Muscle layer of duodenum (tissue), 2 donors: ENCODE measurements around the gene WAPL.

Experiments
- H3K27ac ChIP-seq: one replicate; pipeline ENCODE4 v1.7.0; 2013; ENCODE audit warnings: mild to moderate bottlenecking, low read length
- H3K27me3 ChIP-seq: one replicate; pipeline ENCODE4 v1.7.0; 2013; ENCODE audit warnings: low read depth, mild to moderate bottlenecking, control low read depth, low read length
- H3K36me3 ChIP-seq, 2 donors: one replicate each; pipeline ENCODE4 v1.7.0; 2013; ENCODE audit warnings: low read length in 2 of 2, control low read depth in 1 of 2, mild to moderate bottlenecking in 1 of 2; ENCODE audit not compliant: insufficient read depth in 2 of 2, control insufficient read depth in 1 of 2
- H3K4me1 ChIP-seq, 2 donors: one replicate each; pipeline ENCODE4 v1.7.0; 2013; ENCODE audit warnings: low read length in 2 of 2, mild to moderate bottlenecking in 2 of 2, control low read depth in 1 of 2, moderate library complexity in 1 of 2; ENCODE audit not compliant: insufficient read depth in 2 of 2, control insufficient read depth in 1 of 2
- H3K4me3 ChIP-seq, 2 donors: one replicate each; pipeline ENCODE4 v1.7.0; 2013; ENCODE audit warnings: low read length in 2 of 2, low read depth in 1 of 2, mild to moderate bottlenecking in 1 of 2
- H3K9me3 ChIP-seq, 2 donors: one replicate each; pipeline ENCODE4 v1.7.0; 2013; ENCODE audit warnings: low read length in 2 of 2, control low read depth in 1 of 2, mild to moderate bottlenecking in 1 of 2; ENCODE audit not compliant: control insufficient read depth in 1 of 2
- donor health status: healthy.

WAPL gene

GRCh38 chr10:86438091-86438749 lies 83.4 kb downstream of the WAPL start:
- H3K27me3 ChIP-seq: no peaks in the 10 kb centered on the region

GRCh38 chr10:86437447-86437846 lies 84.1 kb downstream of the WAPL start:
- peaks cover 25 to 53% of the 10 kb centered on the region in 2 donors for H3K36me3 ChIP-seq
- H3K27me3 ChIP-seq: no peaks in the 10 kb centered on the region
- no peak overlapping the region for H3K4me3 ChIP-seq
- peaks cover 8 to 14% of the 10 kb centered on the region in 2 donors for H3K4me1 ChIP-seq
- no peak overlapping the region for H3K27ac ChIP-seq
- no peaks in the 10 kb centered on the region for H3K9me3 ChIP-seq

More at GRCh38 chr10:86438091-86438749, 83.4 kb downstream of the WAPL start:
- Histone ChIP-seq H3K36me3 (peaks cover 25 to 53% of the 10 kb centered on the region in 2 donors), H3K4me1 (peaks cover 8 to 14% of the 10 kb centered on the region in 2 donors), H3K4me3 (no peak overlapping the region), H3K27ac (no peak overlapping the region), H3K9me3 (no peaks in the 10 kb centered on the region)

GRCh38 chr10:86436963-86437362 lies 84.6 kb downstream of the WAPL start:
- no peaks in the 10 kb centered on the region for H3K9me3 ChIP-seq
- peaks cover 25 to 51% of the 10 kb centered on the region in 2 donors for H3K36me3 ChIP-seq
- H3K27ac ChIP-seq: no peak overlapping the region
- H3K27me3 ChIP-seq: no peaks in the 10 kb centered on the region
- H3K4me3 ChIP-seq: no peak overlapping the region
- peaks cover 8 to 14% of the 10 kb centered on the region in 2 donors for H3K4me1 ChIP-seq

- no peak overlapping the region for H3K27ac ChIP-seq
- H3K9me3 ChIP-seq: no peaks in the 10 kb centered on the region
- no peak overlapping the region for H3K4me3 ChIP-seq
- H3K36me3 ChIP-seq: peaks cover 16 to 34% of the 10 kb centered on the region in 2 donors
- H3K4me1 ChIP-seq: peaks cover 7 to 12% of the 10 kb centered on the region in 2 donors
- H3K27me3 ChIP-seq: no peaks in the 10 kb centered on the region
Observed at GRCh38 chr10:86434656-86435055, 86.9 kb downstream of the WAPL start.

GRCh38 chr10:86423739-86424138 lies 97.9 kb downstream of the WAPL start:
- Histone ChIP-seq H3K27ac (no peak overlapping the region), H3K27me3 (no peaks in the 10 kb centered on the region), H3K9me3 (no peaks in the 10 kb centered on the region), H3K4me1 (no peaks in the 10 kb centered on the region), H3K4me3 (no peak overlapping the region), H3K36me3 (no peaks in the 10 kb centered on the region)

GRCh38 chr10:86419101-86419500 lies 102.5 kb downstream of the WAPL start:
- Histone ChIP-seq H3K4me1 (peaks cover 0 to 1% of the 10 kb centered on the region in 2 donors), H3K4me3 (no peak overlapping the region), H3K27ac (no peak overlapping the region), H3K36me3 (no peaks in the 10 kb centered on the region), H3K27me3 (no peaks in the 10 kb centered on the region), H3K9me3 (no peaks in the 10 kb centered on the region)

- H3K27ac ChIP-seq: peak overlapping the region; percentile 25
- H3K9me3 ChIP-seq: no peaks in the 10 kb centered on the region
- no peaks in the 10 kb centered on the region for H3K36me3 ChIP-seq
- H3K27me3 ChIP-seq: no peaks in the 10 kb centered on the region
- H3K4me1 ChIP-seq: peaks cover 10 to 16% of the 10 kb centered on the region in 2 donors
- no peak overlapping the region for H3K4me3 ChIP-seq
Observed at GRCh38 chr10:86415583-86415982, 106.0 kb downstream of the WAPL start.

GRCh38 chr10:86415116-86415515 lies 106.5 kb downstream of the WAPL start:
- no peaks in the 10 kb centered on the region for H3K36me3 ChIP-seq
- no peak overlapping the region for H3K4me3 ChIP-seq
- peaks cover 10 to 16% of the 10 kb centered on the region in 2 donors for H3K4me1 ChIP-seq
- H3K27me3 ChIP-seq: no peaks in the 10 kb centered on the region
- H3K9me3 ChIP-seq: no peaks in the 10 kb centered on the region
- H3K27ac ChIP-seq: no peak overlapping the region

GRCh38 chr10:86413046-86413728 lies 108.4 kb downstream of the WAPL start:
- no peaks in the 10 kb centered on the region for H3K27me3 ChIP-seq
- H3K9me3 ChIP-seq: no peaks in the 10 kb centered on the region
- peaks cover 10 to 16% of the 10 kb centered on the region in 2 donors for H3K4me1 ChIP-seq
- H3K36me3 ChIP-seq: no peaks in the 10 kb centered on the region
- H3K27ac ChIP-seq: peak overlapping the region; percentile 7
- peak overlapping the region in 1 of 2 donors; percentile 30 for H3K4me3 ChIP-seq

- Histone ChIP-seq H3K27ac (peak overlapping the region; percentile 74), H3K36me3 (no peaks in the 10 kb centered on the region), H3K4me3 (no peak overlapping the region), H3K4me1 (peaks cover 10 to 16% of the 10 kb centered on the region in 2 donors), H3K9me3 (no peaks in the 10 kb centered on the region), H3K27me3 (no peaks in the 10 kb centered on the region)
Observed at GRCh38 chr10:86411852-86412560, 109.6 kb downstream of the WAPL start.

GRCh38 chr10:86411281-86411841 lies 110.2 kb downstream of the WAPL start:
- peak overlapping the region; percentile 74 for H3K27ac ChIP-seq
- H3K4me1 ChIP-seq: peaks cover 10 to 16% of the 10 kb centered on the region in 2 donors
- H3K36me3 ChIP-seq: no peaks in the 10 kb centered on the region
- no peaks in the 10 kb centered on the region for H3K27me3 ChIP-seq
- H3K9me3 ChIP-seq: no peaks in the 10 kb centered on the region
- no peak overlapping the region for H3K4me3 ChIP-seq
